ENCODE measurements around the gene CCDC50.

GRCh38 chr3:191376516-191377141 is 47.4 kb downstream of the CCDC50 start:
- TF ChIP-seq CTCF (conservative IDR thresholded peaks at IDR 0.05; ENCODE audit: low read length) (no peak), EZH2phosphoT487 (IDR thresholded peaks at IDR 0.05; ENCODE audit: borderline replicate concordance, low read depth, low read length) (no peak)
